SH-SY5Y (cell line): ENCODE results near the gene CYSLTR1.

Experiments
- GATA2 ChIP-seq: IDR thresholded peaks from 2 replicates; pipeline ENCODE4 v1.6.1; 2011; ENCODE audit warnings: mild to moderate bottlenecking, low read depth, low read length
- GATA3 ChIP-seq: IDR thresholded peaks from 2 replicates; pipeline ENCODE4 v1.6.1; 2011; ENCODE audit warnings: low read depth, mild to moderate bottlenecking, low read length, moderate library complexity

Gene CYSLTR1

GRCh38 chrX:78327370-78328086 is at the start of gene CYSLTR1:
CYSLTR1 (minus strand) TSS chrX:78327611; CDS start chrX:78273746, 53,865 bp downstream.
- TF ChIP-seq GATA2 (no peak), GATA3 (no peak)

GRCh38 chrX:78377186-78377585 is 49.8 kb upstream of the CYSLTR1 start:
- TF ChIP-seq GATA2 (no peak), GATA3 (no peak)

GRCh38 chrX:78375894-78376293 is 48.5 kb upstream of the CYSLTR1 start:
- no peak for TF ChIP-seq GATA2
- no peak for TF ChIP-seq GATA3

- TF ChIP-seq GATA2 (no peak), GATA3 (no peak)
Observed at GRCh38 chrX:78366576-78366975, 39.2 kb upstream of the CYSLTR1 start.

- no peak for TF ChIP-seq GATA2
- TF ChIP-seq GATA3, result no peak
Observed at GRCh38 chrX:78357342-78358055, 30.1 kb upstream of the CYSLTR1 start.

- TF ChIP-seq GATA3 (no peak), GATA2 (no peak)
Observed at GRCh38 chrX:78333521-78333920, 6.1 kb upstream of the CYSLTR1 start.

GRCh38 chrX:78331708-78332107 is 4.3 kb upstream of the CYSLTR1 start:
- TF ChIP-seq GATA3 (no peak), GATA2 (no peak)

- TF ChIP-seq GATA3, result no peak
- no peak for TF ChIP-seq GATA2
Observed at GRCh38 chrX:78330540-78330939, 3.1 kb upstream of the CYSLTR1 start.

GRCh38 chrX:78330068-78330467 is 2.7 kb upstream of the CYSLTR1 start:
- no peak for TF ChIP-seq GATA3
- TF ChIP-seq GATA2, result no peak

- TF ChIP-seq GATA3 (no peak), GATA2 (no peak)
Observed at GRCh38 chrX:78329486-78329885, 2.1 kb upstream of the CYSLTR1 start.

GRCh38 chrX:78326401-78326800 is 1.0 kb downstream of the CYSLTR1 start:
- TF ChIP-seq GATA2 (no peak), GATA3 (no peak)

- TF ChIP-seq GATA3 (no peak), GATA2 (no peak)
Observed at GRCh38 chrX:78322863-78323262, 4.5 kb downstream of the CYSLTR1 start.

- no peak for TF ChIP-seq GATA3
- no peak for TF ChIP-seq GATA2
Observed at GRCh38 chrX:78321809-78322208, 5.6 kb downstream of the CYSLTR1 start.

- TF ChIP-seq GATA3 (no peak), GATA2 (no peak)
Observed at GRCh38 chrX:78316265-78316664, 11.1 kb downstream of the CYSLTR1 start.

- TF ChIP-seq GATA3 (no peak), GATA2 (no peak)
Observed at GRCh38 chrX:78315745-78316144, 11.7 kb downstream of the CYSLTR1 start.
